K562 (cell line): ENCODE measurements around the gene SERPIND1. TPM values are rescaled to one million over a fixed set of nuclear protein-coding genes. Genes with fewer than 3 reads are reported as not detected.

Source experiments
- BHLHE40 ChIP-seq: IDR thresholded peaks from 2 replicates; pipeline ENCODE4 v1.6.1; 2011; ENCODE audit warnings: low read length, improper control_type of control experiment
- EP300 ChIP-seq: IDR thresholded peaks from 2 replicates; pipeline ENCODE4 v1.6.1; 2012; ENCODE audit warnings: low read length, improper control_type of control experiment
- L3MBTL2 ChIP-seq: fragments of 450-650 bp; IDR thresholded peaks from 2 replicates; pipeline ENCODE4 v1.6.1; 2016; ENCODE audit warnings: mild to moderate bottlenecking, moderate library complexity
- MEF2A ChIP-seq: IDR thresholded peaks from 2 replicates; pipeline ENCODE4 v1.6.1; 2011; ENCODE audit warnings: low read depth, mild to moderate bottlenecking, low read length, moderate library complexity; ENCODE audit not compliant: control insufficient read depth
- MEF2D ChIP-seq: conservative IDR thresholded peaks from 2 replicates; pipeline ENCODE4 v1.6.1; 2016; ENCODE audit warnings: low read depth, missing genetic modification characterization, missing compliant biosample characterization
- NR2F6 ChIP-seq: fragments of 450-650 bp; formaldehyde crosslinking; IDR thresholded peaks from 2 replicates; pipeline ENCODE4 v1.4.0; 2020; ENCODE audit warnings: mild to moderate bottlenecking
- OTX1 ChIP-seq: fragments of 450-650 bp; formaldehyde crosslinking; IDR thresholded peaks from 2 replicates; pipeline ENCODE4 v1.4.0; 2022; ENCODE audit warnings: mild to moderate bottlenecking
- SMAD1 ChIP-seq: fragments of 150-350 bp; IDR thresholded peaks from 2 replicates; pipeline ENCODE4 v1.6.1; 2014; ENCODE audit warnings: low read length, low read depth; ENCODE audit not compliant: partially characterized antibody
- SRF ChIP-seq, 2 experiments: fragments of 250-450, 450-650 bp in 1 of 2; sonication (Bioruptor Pico) in 1 of 2; sonication (generic) in 1 of 2; formaldehyde crosslinking; IDR thresholded peaks; 2 replicates each; pipeline versions ENCODE4 v1.5.0 to v1.5.1; 2020 to 2022; ENCODE audit warnings: mild to moderate bottlenecking in 1 of 2, missing genetic modification reagents in 1 of 2
- SRSF3 ChIP-seq: fragments of 200-400 bp; formaldehyde crosslinking; IDR thresholded peaks from 2 replicates; pipeline ENCODE4 v1.6.1; 2016; ENCODE audit warnings: mild to moderate bottlenecking, low read length, moderate library complexity; ENCODE audit not compliant: insufficient read depth
- SRSF9 ChIP-seq: fragments of 200-400 bp; formaldehyde crosslinking; IDR thresholded peaks from 2 replicates; pipeline ENCODE4 v1.6.1; 2017; ENCODE audit warnings: low read depth, low read length, borderline replicate concordance
- TAF1 ChIP-seq: IDR thresholded peaks from 2 replicates; pipeline ENCODE4 v1.6.1; 2011; ENCODE audit warnings: mild to moderate bottlenecking, low read length, moderate library complexity; ENCODE audit not compliant: insufficient read depth, control insufficient read depth, severe bottlenecking; ENCODE audit errors: extremely low read depth
- ZBTB1 ChIP-seq: sonication (generic); formaldehyde crosslinking; IDR thresholded peaks from 2 replicates; pipeline ENCODE4 v1.8.1; 2023; ENCODE audit warnings: missing genetic modification reagents, low read depth, mild to moderate bottlenecking, borderline replicate concordance
- ZNF124 ChIP-seq: sonication (generic); formaldehyde crosslinking; IDR thresholded peaks from 2 replicates; pipeline ENCODE4 v1.8.1; 2022; ENCODE audit warnings: missing genetic modification reagents
- ZNF133 ChIP-seq: fragments of 250-450 bp; sonication (Bioruptor Pico); IDR thresholded peaks from 2 replicates; pipeline ENCODE4 v1.4.0; 2020; ENCODE audit warnings: mild to moderate bottlenecking
- ZNF23 ChIP-seq: fragments of 250-450 bp; sonication (Bioruptor Pico); IDR thresholded peaks from 2 replicates; pipeline ENCODE4 v1.4.0; 2020; ENCODE audit warnings: mild to moderate bottlenecking
- ZNF3 ChIP-seq: fragments of 250-450 bp; sonication (Bioruptor Pico); IDR thresholded peaks from 2 replicates; pipeline ENCODE4 v1.5.0; 2021; ENCODE audit warnings: mild to moderate bottlenecking, moderate library complexity
- ZNF707 ChIP-seq: fragments of 250-450 bp; sonication (Bioruptor Pico); conservative IDR thresholded peaks from 2 replicates; pipeline ENCODE4 v1.8.0; 2022; ENCODE audit warnings: inconsistent platforms, mild to moderate bottlenecking, moderate library complexity
- polyA plus RNA-seq, 8 experiments: library from polyadenylated mRNA; depleted of rRNA in 4 of 8; stranded (reverse) in 5 of 8; unstranded in 3 of 8; fragments of >200 nt; fragmentation: Nextera tagmentation in 2 of 8; fragmentation: Illumina TruSeq in 1 of 8; extraction: Ambion mirVana in 2 of 8; extraction: Trizol in 1 of 8; gene quantifications; 2 replicates each; pipeline versions ENCODE4 v1.2.1 to v1.2.3, GENCODE V29; 2011 to 2014; ENCODE audit warnings: inconsistent platforms in 1 of 8, missing spikeins in 1 of 8
- total RNA-seq, 7 experiments: library from RNA; depleted of rRNA in 6 of 7; stranded (reverse); fragments of >200 nt in 6 of 7; fragmentation: Illumina TruSeq in 2 of 7; extraction: Trizol in 2 of 7; gene quantifications; 2 replicates each; pipeline versions ENCODE4 v1.2.1 to v1.2.3, GENCODE V29; 2011 to 2021; ENCODE audit warnings: low replicate concordance in 1 of 7
- TF ChIP-seq, protein P1 (sequence below): sonication (generic); formaldehyde crosslinking; IDR thresholded peaks from 2 replicates; pipeline ENCODE4 v1.5.0; 2020; ENCODE audit warnings: missing genetic modification reagents
- TF ChIP-seq, protein P2 (sequence below), 2 experiments: fragments of 150-350 bp in 1 of 2; IDR thresholded peaks; 2 replicates each; pipeline ENCODE4 v1.6.1; 2012 to 2016; ENCODE audit warnings: low read depth in 2 of 2, low read length in 2 of 2, mild to moderate bottlenecking in 1 of 2, moderate library complexity in 1 of 2
- TF ChIP-seq, protein P3 (sequence below): sonication (generic); formaldehyde crosslinking; IDR thresholded peaks from 2 replicates; pipeline ENCODE4 v1.8.0; 2022; ENCODE audit warnings: missing genetic modification reagents, mild to moderate bottlenecking, borderline replicate concordance

The SERPIND1 gene
- total and polyA plus RNA-seq, 9 of the 15 experiments (the other 6 are each of a cell fraction or from before 2014, with no cell fraction given) = 0.04 to 0.11 (median 0.09) TPM; not detected in 6

DNA sequence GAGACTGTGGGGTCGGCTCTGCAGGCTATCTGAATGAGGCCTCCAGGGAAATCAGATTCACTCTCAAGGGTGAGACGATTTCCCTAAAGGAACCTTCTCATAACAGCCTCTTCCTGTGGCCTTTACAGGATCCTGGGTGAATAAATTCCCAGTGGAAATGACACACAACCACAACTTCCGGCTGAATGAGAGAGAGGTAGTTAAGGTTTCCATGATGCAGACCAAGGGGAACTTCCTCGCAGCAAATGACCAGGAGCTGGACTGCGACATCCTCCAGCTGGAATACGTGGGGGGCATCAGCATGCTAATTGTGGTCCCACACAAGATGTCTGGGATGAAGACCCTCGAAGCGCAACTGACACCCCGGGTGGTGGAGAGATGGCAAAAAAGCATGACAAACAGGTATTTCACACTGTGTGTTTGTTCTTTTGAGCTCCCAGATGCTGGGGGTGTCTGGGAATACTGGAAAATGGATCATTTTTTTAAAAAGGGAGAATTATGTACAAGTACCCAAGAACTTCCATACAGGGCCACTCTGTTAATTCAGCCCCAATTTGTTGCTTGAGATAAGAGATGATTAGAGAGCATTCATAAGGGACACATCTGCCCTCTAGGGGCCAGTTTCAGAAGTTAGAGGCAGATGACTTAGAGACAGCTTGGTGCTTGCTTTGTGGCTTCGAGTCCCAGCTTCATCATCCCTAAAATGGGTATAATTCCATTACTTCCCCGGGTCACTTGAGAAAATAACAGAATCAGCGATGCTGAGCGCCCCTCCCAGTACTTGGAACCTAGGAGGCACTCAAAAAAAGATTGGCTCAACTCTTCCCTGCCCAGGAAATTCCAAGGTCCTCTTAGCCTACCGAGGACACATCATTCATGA is 10.2 kb downstream of the SERPIND1 start (continued):
- TF ChIP-seq ZNF707 (CRISPR knock-in tag) = no peak
- TF ChIP-seq EP300 = peak; percentile 75; the same call in 1 of the 2 replicates
- no peak for TF ChIP-seq TAF1
- no peak for TF ChIP-seq ZNF3 (CRISPR knock-in tag)
- TF ChIP-seq, protein P1, sequence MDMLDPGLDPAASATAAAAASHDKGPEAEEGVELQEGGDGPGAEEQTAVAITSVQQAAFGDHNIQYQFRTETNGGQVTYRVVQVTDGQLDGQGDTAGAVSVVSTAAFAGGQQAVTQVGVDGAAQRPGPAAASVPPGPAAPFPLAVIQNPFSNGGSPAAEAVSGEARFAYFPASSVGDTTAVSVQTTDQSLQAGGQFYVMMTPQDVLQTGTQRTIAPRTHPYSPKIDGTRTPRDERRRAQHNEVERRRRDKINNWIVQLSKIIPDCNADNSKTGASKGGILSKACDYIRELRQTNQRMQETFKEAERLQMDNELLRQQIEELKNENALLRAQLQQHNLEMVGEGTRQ (CRISPR knock-in tag) = no peak
- 0 out of 4 replicates have a peak, but pooled peaks of 1 of the 2 experiments have one; percentile 47 for TF ChIP-seq SRF (CRISPR knock-in tag; IDR thresholded peaks at IDR 0.05)
- no peak for TF ChIP-seq MEF2D
- no peak for TF ChIP-seq ZBTB1
- TF ChIP-seq SMAD1 = no peak
- no peak for TF ChIP-seq OTX1 (CRISPR knock-in tag)
- TF ChIP-seq NR2F6 (CRISPR knock-in tag) = peak; percentile 73
- TF ChIP-seq ZNF133 (CRISPR knock-in tag) = 0 out of 2 replicates have a peak, but pooled peaks have one; percentile 12
- no peak for TF ChIP-seq MEF2A
- TF ChIP-seq BHLHE40 = peak; percentile 69
- TF ChIP-seq SRSF9 = no peak
- TF ChIP-seq, protein P2, sequence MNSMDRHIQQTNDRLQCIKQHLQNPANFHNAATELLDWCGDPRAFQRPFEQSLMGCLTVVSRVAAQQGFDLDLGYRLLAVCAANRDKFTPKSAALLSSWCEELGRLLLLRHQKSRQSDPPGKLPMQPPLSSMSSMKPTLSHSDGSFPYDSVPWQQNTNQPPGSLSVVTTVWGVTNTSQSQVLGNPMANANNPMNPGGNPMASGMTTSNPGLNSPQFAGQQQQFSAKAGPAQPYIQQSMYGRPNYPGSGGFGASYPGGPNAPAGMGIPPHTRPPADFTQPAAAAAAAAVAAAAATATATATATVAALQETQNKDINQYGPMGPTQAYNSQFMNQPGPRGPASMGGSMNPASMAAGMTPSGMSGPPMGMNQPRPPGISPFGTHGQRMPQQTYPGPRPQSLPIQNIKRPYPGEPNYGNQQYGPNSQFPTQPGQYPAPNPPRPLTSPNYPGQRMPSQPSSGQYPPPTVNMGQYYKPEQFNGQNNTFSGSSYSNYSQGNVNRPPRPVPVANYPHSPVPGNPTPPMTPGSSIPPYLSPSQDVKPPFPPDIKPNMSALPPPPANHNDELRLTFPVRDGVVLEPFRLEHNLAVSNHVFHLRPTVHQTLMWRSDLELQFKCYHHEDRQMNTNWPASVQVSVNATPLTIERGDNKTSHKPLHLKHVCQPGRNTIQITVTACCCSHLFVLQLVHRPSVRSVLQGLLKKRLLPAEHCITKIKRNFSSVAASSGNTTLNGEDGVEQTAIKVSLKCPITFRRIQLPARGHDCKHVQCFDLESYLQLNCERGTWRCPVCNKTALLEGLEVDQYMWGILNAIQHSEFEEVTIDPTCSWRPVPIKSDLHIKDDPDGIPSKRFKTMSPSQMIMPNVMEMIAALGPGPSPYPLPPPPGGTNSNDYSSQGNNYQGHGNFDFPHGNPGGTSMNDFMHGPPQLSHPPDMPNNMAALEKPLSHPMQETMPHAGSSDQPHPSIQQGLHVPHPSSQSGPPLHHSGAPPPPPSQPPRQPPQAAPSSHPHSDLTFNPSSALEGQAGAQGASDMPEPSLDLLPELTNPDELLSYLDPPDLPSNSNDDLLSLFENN (IDR thresholded peaks at IDR 0.05; ENCODE audit: low read depth in 2 of 2, low read length in 2 of 2) = peak in 1 of 2 experiments; percentile 86; a peak in 2 of 4 replicates
- no peak for TF ChIP-seq L3MBTL2
- TF ChIP-seq SRSF3 = no peak
- TF ChIP-seq, protein P3, sequence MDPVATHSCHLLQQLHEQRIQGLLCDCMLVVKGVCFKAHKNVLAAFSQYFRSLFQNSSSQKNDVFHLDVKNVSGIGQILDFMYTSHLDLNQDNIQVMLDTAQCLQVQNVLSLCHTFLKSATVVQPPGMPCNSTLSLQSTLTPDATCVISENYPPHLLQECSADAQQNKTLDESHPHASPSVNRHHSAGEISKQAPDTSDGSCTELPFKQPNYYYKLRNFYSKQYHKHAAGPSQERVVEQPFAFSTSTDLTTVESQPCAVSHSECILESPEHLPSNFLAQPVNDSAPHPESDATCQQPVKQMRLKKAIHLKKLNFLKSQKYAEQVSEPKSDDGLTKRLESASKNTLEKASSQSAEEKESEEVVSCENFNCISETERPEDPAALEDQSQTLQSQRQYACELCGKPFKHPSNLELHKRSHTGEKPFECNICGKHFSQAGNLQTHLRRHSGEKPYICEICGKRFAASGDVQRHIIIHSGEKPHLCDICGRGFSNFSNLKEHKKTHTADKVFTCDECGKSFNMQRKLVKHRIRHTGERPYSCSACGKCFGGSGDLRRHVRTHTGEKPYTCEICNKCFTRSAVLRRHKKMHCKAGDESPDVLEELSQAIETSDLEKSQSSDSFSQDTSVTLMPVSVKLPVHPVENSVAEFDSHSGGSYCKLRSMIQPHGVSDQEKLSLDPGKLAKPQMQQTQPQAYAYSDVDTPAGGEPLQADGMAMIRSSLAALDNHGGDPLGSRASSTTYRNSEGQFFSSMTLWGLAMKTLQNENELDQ (CRISPR knock-in tag) = no peak
- TF ChIP-seq ZNF23 = peak; percentile 57; the same call in 1 of the 2 replicates
- no peak for TF ChIP-seq ZNF124 (CRISPR knock-in tag)
